GM23338 (cell line): ENCODE results near the gene SPATS2. TPM values are rescaled to one million over a fixed set of nuclear protein-coding genes. Genes with fewer than 3 reads are reported as not detected.

Source experiments
- ATAC-seq: fragments of 200-7000 bp; cut with Tn5 transposase; 3 replicates; pipeline ENCODE4 v1.9.1; 2020
- DNase-seq: peaks from one replicate; pipeline ENCODE4 v3.0.0-alpha.2; 2015; ENCODE audit warnings: low spot score
- H2AFZ ChIP-seq: fragments of 200-600 bp; sonication (generic); 2 replicates; pipeline ENCODE4 v1.8.0; 2016; ENCODE audit warnings: antibody characterized with exemption, mild to moderate bottlenecking, moderate library complexity
- H3F3A ChIP-seq: fragments of 200-600 bp; sonication (generic); replicated peaks from 2 replicates; pipeline ENCODE4 v1.8.0; 2017; ENCODE audit warnings: antibody characterized with exemption, mixed run types, low read depth
- H3K27ac ChIP-seq: fragments of 200-600 bp; sonication (generic); 2 replicates; pipeline ENCODE4 v1.6.1; 2016; ENCODE audit warnings: low read depth
- H3K27me3 ChIP-seq: fragments of 200-600 bp; sonication (generic); 2 replicates; pipeline ENCODE4 v1.8.0; 2016; ENCODE audit warnings: mild to moderate bottlenecking, mixed run types, moderate library complexity; ENCODE audit not compliant: insufficient read depth
- H3K36me3 ChIP-seq: fragments of 200-600 bp; sonication (generic); 2 replicates; pipeline ENCODE4 v1.8.0; 2016; ENCODE audit warnings: mild to moderate bottlenecking; ENCODE audit not compliant: insufficient read depth
- H3K4me1 ChIP-seq: fragments of 200-600 bp; sonication (generic); 2 replicates; pipeline ENCODE4 v1.8.0; 2016; ENCODE audit warnings: mild to moderate bottlenecking, moderate library complexity; ENCODE audit not compliant: insufficient read depth
- H3K4me2 ChIP-seq: fragments of 200-600 bp; sonication (generic); 2 replicates; pipeline ENCODE4 v1.7.1; 2017; ENCODE audit warnings: mixed run types
- H3K4me3 ChIP-seq: fragments of 200-600 bp; sonication (generic); 2 replicates; pipeline ENCODE4 v1.6.1; 2016; ENCODE audit warnings: mixed run types
- H3K79me2 ChIP-seq: fragments of 200-600 bp; sonication (generic); replicated peaks from 2 replicates; pipeline ENCODE4 v1.8.0; 2017; ENCODE audit warnings: mild to moderate bottlenecking; ENCODE audit not compliant: insufficient read depth
- H3K9me2 ChIP-seq: fragments of 200-600 bp; sonication (generic); 2 replicates; pipeline ENCODE4 v1.8.0; 2017; ENCODE audit not compliant: insufficient read depth
- H4K20me1 ChIP-seq: fragments of 200-600 bp; sonication (generic); replicated peaks from 2 replicates; pipeline ENCODE4 v1.8.0; 2017; ENCODE audit warnings: mild to moderate bottlenecking; ENCODE audit not compliant: insufficient read depth
- H3K27ac Mint-ChIP-seq: 2 replicates; pipeline ENCODE4 v1.8.0; 2020; ENCODE audit warnings: inconsistent platforms, mild to moderate bottlenecking, moderate library complexity, mixed read lengths
- H3K27me3 Mint-ChIP-seq: 3 replicates; pipeline ENCODE4 v1.8.0; 2022; ENCODE audit warnings: low read depth, mild to moderate bottlenecking, moderate library complexity, mixed read lengths, inconsistent platforms; ENCODE audit not compliant: insufficient read depth, poor library complexity
- H3K36me3 Mint-ChIP-seq: 3 replicates; pipeline ENCODE4 v1.8.0; 2021; ENCODE audit warnings: low read depth, mild to moderate bottlenecking, inconsistent platforms, moderate library complexity, mixed read lengths
- H3K4me1 Mint-ChIP-seq: 3 replicates; pipeline ENCODE4 v1.8.0; 2020; ENCODE audit warnings: mild to moderate bottlenecking, inconsistent platforms, mixed read lengths
- H3K4me3 Mint-ChIP-seq: 3 replicates; pipeline ENCODE4 v1.8.0; 2021; ENCODE audit warnings: moderate library complexity, mild to moderate bottlenecking, inconsistent platforms, mixed read lengths
- H3K9me3 Mint-ChIP-seq: 3 replicates; pipeline ENCODE4 v1.8.0; 2020; ENCODE audit warnings: moderate library complexity, mild to moderate bottlenecking, inconsistent platforms, mixed read lengths
- CREB1 ChIP-seq: fragments of 250-450 bp; sonication (Bioruptor Pico); IDR thresholded peaks from 2 replicates; pipeline ENCODE4 v1.5.0; 2020; ENCODE audit warnings: low read depth, mild to moderate bottlenecking, moderate library complexity
- CTCF ChIP-seq, 2 experiments: fragments of 200-600 bp in 1 of 2; sonication (generic) in 1 of 2; conservative IDR thresholded peaks; 2 replicates each; pipeline versions ENCODE4 v1.5.1 to v1.6.1; 2016 to 2017; ENCODE audit warnings: antibody characterized with exemption in 2 of 2, low read depth in 2 of 2, mild to moderate bottlenecking in 2 of 2, moderate library complexity in 1 of 2
- EZH2 ChIP-seq: fragments of 200-600 bp; sonication (generic); IDR thresholded peaks from one replicate; pipeline ENCODE4 v1.8.0; 2017; ENCODE audit warnings: antibody characterized with exemption, mild to moderate bottlenecking, low read depth; ENCODE audit not compliant: unreplicated experiment
- EZH2phosphoT487 ChIP-seq: fragments of 200-600 bp; sonication (generic); IDR thresholded peaks from one replicate; pipeline ENCODE4 v1.8.1; 2018; ENCODE audit warnings: antibody characterized with exemption; ENCODE audit not compliant: unreplicated experiment
- NANOG ChIP-seq: IDR thresholded peaks from 2 replicates; pipeline ENCODE4 v1.6.1; 2016; ENCODE audit warnings: antibody characterized with exemption, borderline replicate concordance
- POLR2AphosphoS5 ChIP-seq: IDR thresholded peaks from 2 replicates; pipeline ENCODE4 v1.6.1; 2016; ENCODE audit warnings: antibody characterized with exemption, low read depth
- STAT1 ChIP-seq: IDR thresholded peaks from one replicate; pipeline ENCODE4 v1.6.1; 2016; ENCODE audit warnings: antibody characterized with exemption; ENCODE audit not compliant: unreplicated experiment
- ZNF114 ChIP-seq: fragments of 250-450 bp; sonication (Bioruptor Pico); IDR thresholded peaks from 2 replicates; pipeline ENCODE4 v1.5.0; 2020; ENCODE audit warnings: mild to moderate bottlenecking, moderate library complexity
- ZNF331 ChIP-seq: fragments of 250-450 bp; sonication (Bioruptor Pico); IDR thresholded peaks from 2 replicates; pipeline ENCODE4 v1.5.0; 2020; ENCODE audit warnings: low read depth, mild to moderate bottlenecking, moderate library complexity
- polyA plus RNA-seq: library from polyadenylated mRNA; unstranded; fragments of >200 nt; fragmentation: Nextera tagmentation; extraction: Ambion mirVana; gene quantifications from 2 replicates; pipeline ENCODE4 v1.2.1, GENCODE V29; 2016
- total RNA-seq: library from RNA; depleted of rRNA; stranded (reverse); fragments of >200 nt; shearing (Covaris generic); gene quantifications from 2 replicates; pipeline ENCODE4 v1.2.3, GENCODE V29; 2014
- TF ChIP-seq, protein P1 (sequence below): IDR thresholded peaks from one replicate; pipeline ENCODE4 v1.6.1; 2018; ENCODE audit warnings: antibody characterized with exemption; ENCODE audit not compliant: unreplicated experiment

Gene SPATS2
- total and polyA plus RNA-seq, 2 experiments from 2014 or later, result 20.6 to 61.0 TPM

DNA sequence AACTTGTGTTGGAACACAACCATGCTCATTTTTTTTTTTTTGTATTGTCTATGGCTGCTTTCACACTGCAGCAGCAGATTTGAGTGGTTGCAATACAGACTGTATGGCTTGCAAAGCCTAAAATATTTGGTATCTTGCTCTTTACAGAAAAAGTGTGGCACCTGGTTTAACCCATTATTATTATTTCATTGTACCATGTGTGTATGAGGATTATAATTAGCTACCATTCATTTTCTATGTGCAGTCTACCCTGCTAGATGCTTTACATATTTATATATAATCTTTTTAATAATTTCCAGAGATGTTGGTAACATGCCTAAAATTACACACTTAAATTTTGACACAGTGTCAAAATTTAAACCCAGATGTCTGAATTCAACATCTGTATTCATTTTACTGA lies 37.7 kb downstream of the SPATS2 start:
- no peaks in the 10 kb centered on the region for H3K9me3 Mint-ChIP-seq
- no peak for TF ChIP-seq EZH2phosphoT487
- no peak for TF ChIP-seq CREB1 (CRISPR knock-in tag)
- TF ChIP-seq, protein P1, sequence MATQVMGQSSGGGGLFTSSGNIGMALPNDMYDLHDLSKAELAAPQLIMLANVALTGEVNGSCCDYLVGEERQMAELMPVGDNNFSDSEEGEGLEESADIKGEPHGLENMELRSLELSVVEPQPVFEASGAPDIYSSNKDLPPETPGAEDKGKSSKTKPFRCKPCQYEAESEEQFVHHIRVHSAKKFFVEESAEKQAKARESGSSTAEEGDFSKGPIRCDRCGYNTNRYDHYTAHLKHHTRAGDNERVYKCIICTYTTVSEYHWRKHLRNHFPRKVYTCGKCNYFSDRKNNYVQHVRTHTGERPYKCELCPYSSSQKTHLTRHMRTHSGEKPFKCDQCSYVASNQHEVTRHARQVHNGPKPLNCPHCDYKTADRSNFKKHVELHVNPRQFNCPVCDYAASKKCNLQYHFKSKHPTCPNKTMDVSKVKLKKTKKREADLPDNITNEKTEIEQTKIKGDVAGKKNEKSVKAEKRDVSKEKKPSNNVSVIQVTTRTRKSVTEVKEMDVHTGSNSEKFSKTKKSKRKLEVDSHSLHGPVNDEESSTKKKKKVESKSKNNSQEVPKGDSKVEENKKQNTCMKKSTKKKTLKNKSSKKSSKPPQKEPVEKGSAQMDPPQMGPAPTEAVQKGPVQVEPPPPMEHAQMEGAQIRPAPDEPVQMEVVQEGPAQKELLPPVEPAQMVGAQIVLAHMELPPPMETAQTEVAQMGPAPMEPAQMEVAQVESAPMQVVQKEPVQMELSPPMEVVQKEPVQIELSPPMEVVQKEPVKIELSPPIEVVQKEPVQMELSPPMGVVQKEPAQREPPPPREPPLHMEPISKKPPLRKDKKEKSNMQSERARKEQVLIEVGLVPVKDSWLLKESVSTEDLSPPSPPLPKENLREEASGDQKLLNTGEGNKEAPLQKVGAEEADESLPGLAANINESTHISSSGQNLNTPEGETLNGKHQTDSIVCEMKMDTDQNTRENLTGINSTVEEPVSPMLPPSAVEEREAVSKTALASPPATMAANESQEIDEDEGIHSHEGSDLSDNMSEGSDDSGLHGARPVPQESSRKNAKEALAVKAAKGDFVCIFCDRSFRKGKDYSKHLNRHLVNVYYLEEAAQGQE, result no peak
- TF ChIP-seq NANOG, result no peak
- no peak for TF ChIP-seq POLR2AphosphoS5
- TF ChIP-seq ZNF114, result no peak
- TF ChIP-seq ZNF331 (CRISPR knock-in tag), result no peak
- TF ChIP-seq CTCF (conservative IDR thresholded peaks at IDR 0.05; ENCODE audit: low read depth in 2 of 2), result no peak
- H3K27me3 ChIP-seq, result no peaks in the 10 kb centered on the region
- no peaks in the 10 kb centered on the region for H3K27me3 Mint-ChIP-seq
- no peak overlapping the region for H3K4me3 ChIP-seq
- H3K36me3 ChIP-seq, result no peaks in the 10 kb centered on the region
- no peak overlapping the region for H2AFZ ChIP-seq
- no peak for ATAC-seq
- H3K4me2 ChIP-seq, result no peak overlapping the region
- no peaks in the 10 kb centered on the region for H3K36me3 Mint-ChIP-seq
- no peak overlapping the region for H3K4me3 Mint-ChIP-seq
- no peaks in the 10 kb centered on the region for H3F3A ChIP-seq
- H4K20me1 ChIP-seq, result peaks cover 15% of the 10 kb centered on the region
- H3K4me1 Mint-ChIP-seq, result peaks cover 6% of the 10 kb centered on the region
- no peak overlapping the region for H3K27ac ChIP-seq
- H3K9me2 ChIP-seq, result no peaks in the 10 kb centered on the region
- peaks cover 19% of the 10 kb centered on the region for H3K79me2 ChIP-seq
- no peak for DNase-seq
- H3K4me1 ChIP-seq, result peaks cover 4% of the 10 kb centered on the region
- H3K27ac Mint-ChIP-seq, result no peak overlapping the region

DNA sequence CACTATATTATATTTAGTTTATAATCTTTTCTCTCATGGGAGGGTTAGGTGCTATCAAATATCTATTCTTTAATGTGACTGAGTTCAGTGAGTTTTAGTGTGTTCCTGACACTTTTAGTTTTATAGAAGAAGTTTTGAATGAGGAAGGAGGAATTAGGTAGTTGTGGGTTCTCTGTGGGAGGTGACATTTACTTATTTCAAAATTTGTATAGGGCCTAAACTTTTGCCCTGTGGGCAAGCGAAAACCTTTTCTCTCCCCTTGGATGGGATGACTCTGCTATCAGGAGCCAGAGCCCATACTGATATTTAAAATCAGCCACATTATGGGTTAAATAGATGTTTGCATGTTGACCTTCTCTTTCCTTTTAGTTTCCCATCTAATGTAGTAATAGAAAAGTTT lies 43.6 kb downstream of the SPATS2 start:
- Mint-ChIP-seq H3K27ac (no peak overlapping the region), H3K27me3 (no peaks in the 10 kb centered on the region), H3K9me3 (no peaks in the 10 kb centered on the region), H3K36me3 (no peaks in the 10 kb centered on the region), H3K4me1 (peaks cover 6% of the 10 kb centered on the region; the same call in 2 of the 3 replicates), H3K4me3 (no peak overlapping the region)
- DNase-seq (no peak), ATAC-seq (no peak)
- Histone ChIP-seq H3K36me3 (no peaks in the 10 kb centered on the region), H3K27ac (no peak overlapping the region), H3K79me2 (no peaks in the 10 kb centered on the region; the same call in none of the 2 replicates), H3K27me3 (no peaks in the 10 kb centered on the region), H3K4me1 (no peaks in the 10 kb centered on the region), H3K9me2 (no peaks in the 10 kb centered on the region), H3K4me3 (no peak overlapping the region), H4K20me1 (peaks cover 4% of the 10 kb centered on the region; the same call in 1 of the 2 replicates), H3F3A (no peaks in the 10 kb centered on the region), H3K4me2 (no peak overlapping the region), H2AFZ (no peak overlapping the region)
- TF ChIP-seq, protein P1, result no peak
- TF ChIP-seq CREB1 (CRISPR knock-in tag), result no peak
- TF ChIP-seq STAT1, result no peak
- no peak for TF ChIP-seq EZH2
